Measurements from ENCODE around the gene UPK3B. TPM values are rescaled to one million over a fixed set of nuclear protein-coding genes. Genes with fewer than 3 reads are reported as not detected.
"Not testable (repeated sequence)": the region's sequence is repeated elsewhere in the genome, so short reads cannot be mapped to it uniquely, and the experiment has no call there.

UPK3B gene
- polyA plus RNA-seq, 4 donors, result 0.18 to 2.2 (median 0.34) TPM; not detected in 1

DNA sequence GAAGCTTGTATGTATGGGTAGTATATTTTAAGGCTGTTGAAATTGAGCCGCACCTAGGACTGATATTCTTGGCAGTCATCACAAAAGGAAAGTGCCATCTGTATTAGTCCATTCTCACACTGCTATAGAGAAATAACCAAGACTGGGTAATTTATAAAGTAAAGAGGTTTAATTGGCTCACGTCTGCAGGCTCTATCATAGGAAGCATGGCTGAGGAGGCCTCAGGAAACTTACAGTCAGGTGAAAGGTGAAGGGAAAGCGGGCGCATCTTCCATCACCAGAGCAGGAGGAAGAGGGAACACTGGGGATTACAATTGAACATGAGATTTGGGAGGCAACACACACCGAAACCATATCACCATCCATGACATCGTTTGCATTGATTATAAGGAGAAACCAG, 41.6 kb downstream of the UPK3B start:
- not testable (repeated sequence) for H3K27ac ChIP-seq (ENCODE audit: low read depth in 1 of 3, low read length in 2 of 3); H3K4me3 ChIP-seq (ENCODE audit: low read depth in 1 of 3, low read length in 3 of 3); H3K4me1 ChIP-seq (ENCODE audit: control insufficient read depth in 3 of 3, insufficient read depth in 2 of 3, low read depth in 1 of 3, low read length in 2 of 3); FAIRE-seq; H3K9me3 ChIP-seq (ENCODE audit: control insufficient read depth in 2 of 2, insufficient read depth in 1 of 2, low read depth in 1 of 2, low read length in 1 of 2); H3K36me3 ChIP-seq (ENCODE audit: control insufficient read depth in 3 of 3, insufficient read depth in 2 of 3, low read depth in 1 of 3, low read length in 3 of 3); DNase-seq; H3K27me3 ChIP-seq (ENCODE audit: control insufficient read depth in 3 of 3, insufficient read depth in 3 of 3, low read length in 3 of 3)
- 82 to 90% (median 87%) methylated on average over 4 to 6 of the region's 6 CpGs for WGBS, 3 donors

DNA sequence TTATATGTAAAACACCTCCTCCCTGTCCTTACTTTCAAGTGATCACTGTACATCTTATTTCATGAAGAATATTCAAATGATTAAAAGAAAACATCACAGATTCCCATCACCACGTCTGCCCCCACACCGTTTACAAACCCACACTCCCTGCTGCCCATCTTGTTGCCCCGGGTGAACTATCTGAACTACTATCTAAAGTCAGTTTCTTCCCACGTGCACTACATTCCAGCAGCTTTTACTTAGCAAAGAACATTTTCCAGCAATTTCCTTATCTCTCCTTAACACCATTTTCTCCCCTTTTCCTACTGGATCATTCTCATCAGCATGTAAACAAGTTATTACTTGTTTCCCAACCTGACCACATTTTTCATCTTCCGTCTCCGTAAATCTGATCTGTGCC, 49.3 kb downstream of the UPK3B start:
- H3K9me3 ChIP-seq (ENCODE audit: control insufficient read depth in 2 of 2, insufficient read depth in 1 of 2, low read depth in 1 of 2, low read length in 1 of 2); FAIRE-seq; H3K27me3 ChIP-seq (ENCODE audit: control insufficient read depth in 3 of 3, insufficient read depth in 3 of 3, low read length in 3 of 3); H3K36me3 ChIP-seq (ENCODE audit: control insufficient read depth in 3 of 3, insufficient read depth in 2 of 3, low read depth in 1 of 3, low read length in 3 of 3); H3K27ac ChIP-seq (ENCODE audit: low read depth in 1 of 3, low read length in 2 of 3); H3K4me1 ChIP-seq (ENCODE audit: control insufficient read depth in 3 of 3, insufficient read depth in 2 of 3, low read depth in 1 of 3, low read length in 2 of 3); H3K4me3 ChIP-seq (ENCODE audit: low read depth in 1 of 3, low read length in 3 of 3); DNase-seq: not testable (repeated sequence)
- WGBS, 3 donors, result 65 to 71% (median 66%) methylated on average over 3 to 6 of the region's 6 CpGs

- FAIRE-seq; DNase-seq; H3K4me3 ChIP-seq (ENCODE audit: low read depth in 1 of 3, low read length in 3 of 3); H3K9me3 ChIP-seq (ENCODE audit: control insufficient read depth in 2 of 2, insufficient read depth in 1 of 2, low read depth in 1 of 2, low read length in 1 of 2); H3K27me3 ChIP-seq (ENCODE audit: control insufficient read depth in 3 of 3, insufficient read depth in 3 of 3, low read length in 3 of 3); H3K4me1 ChIP-seq (ENCODE audit: control insufficient read depth in 3 of 3, insufficient read depth in 2 of 3, low read depth in 1 of 3, low read length in 2 of 3); H3K27ac ChIP-seq (ENCODE audit: low read depth in 1 of 3, low read length in 2 of 3); H3K36me3 ChIP-seq (ENCODE audit: control insufficient read depth in 3 of 3, insufficient read depth in 2 of 3, low read depth in 1 of 3, low read length in 3 of 3): not testable (repeated sequence)
- WGBS, 3 donors, result 88 to 92% (median 92%) methylated on average over 4 of the region's 4 CpGs
These were observed 49.8 kb downstream of the UPK3B start for GRCh38 chr7:76560157-76560556.

DNA sequence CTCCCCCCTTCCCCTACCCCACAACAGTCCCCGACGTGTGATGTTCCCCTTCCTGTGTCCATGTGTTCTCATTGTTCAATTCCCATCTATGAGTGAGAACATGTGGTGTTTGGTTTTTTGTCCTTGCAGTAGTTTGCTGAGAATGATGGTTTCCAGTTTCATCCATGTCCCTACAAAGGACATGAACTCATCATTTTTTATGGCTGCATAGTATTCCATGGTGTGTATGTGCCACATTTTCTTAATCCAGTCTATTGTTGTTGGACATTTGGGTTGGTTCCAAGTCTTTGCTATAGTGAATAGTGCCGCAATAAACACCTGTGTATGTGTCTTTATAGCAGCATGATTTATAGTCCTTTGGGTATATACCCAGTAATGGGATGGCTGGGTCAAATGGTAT, 51.0 kb downstream of the UPK3B start:
- H3K9me3 ChIP-seq (ENCODE audit: control insufficient read depth in 2 of 2, insufficient read depth in 1 of 2, low read depth in 1 of 2, low read length in 1 of 2); H3K4me1 ChIP-seq (ENCODE audit: control insufficient read depth in 3 of 3, insufficient read depth in 2 of 3, low read depth in 1 of 3, low read length in 2 of 3); DNase-seq; FAIRE-seq; H3K27me3 ChIP-seq (ENCODE audit: control insufficient read depth in 3 of 3, insufficient read depth in 3 of 3, low read length in 3 of 3); H3K4me3 ChIP-seq (ENCODE audit: low read depth in 1 of 3, low read length in 3 of 3); H3K36me3 ChIP-seq (ENCODE audit: control insufficient read depth in 3 of 3, insufficient read depth in 2 of 3, low read depth in 1 of 3, low read length in 3 of 3); H3K27ac ChIP-seq (ENCODE audit: low read depth in 1 of 3, low read length in 2 of 3): not testable (repeated sequence)
- WGBS, 3 donors, result 93 to 98% (median 97%) methylated on average over 3 of the region's 3 CpGs

GRCh38 chr7:76565001-76565400, 54.6 kb downstream of the UPK3B start:
- not testable (repeated sequence) for H3K9me3 ChIP-seq (ENCODE audit: control insufficient read depth in 2 of 2, insufficient read depth in 1 of 2, low read depth in 1 of 2, low read length in 1 of 2); H3K27ac ChIP-seq (ENCODE audit: low read depth in 1 of 3, low read length in 2 of 3); DNase-seq; H3K27me3 ChIP-seq (ENCODE audit: control insufficient read depth in 3 of 3, insufficient read depth in 3 of 3, low read length in 3 of 3); H3K4me3 ChIP-seq (ENCODE audit: low read depth in 1 of 3, low read length in 3 of 3); FAIRE-seq; H3K4me1 ChIP-seq (ENCODE audit: control insufficient read depth in 3 of 3, insufficient read depth in 2 of 3, low read depth in 1 of 3, low read length in 2 of 3); H3K36me3 ChIP-seq (ENCODE audit: control insufficient read depth in 3 of 3, insufficient read depth in 2 of 3, low read depth in 1 of 3, low read length in 3 of 3)
- WGBS, 3 donors, result 98 to 100% (median 100%) methylated on average over 1 to 2 of the region's 3 CpGs

Other genes with a start within 250 kb of the UPK3B start
- gene HSPB1, start 207.9 kb upstream of the UPK3B start, polyA plus RNA-seq, result 100 to 1,000 TPM in 2 of 4 donors, 10 to 100 TPM in 2; 68.3 to 253 (median 111) TPM
- 10 to 100 TPM; 47.4 to 80.1 (median 54.5) TPM for gene YWHAG, start 151.6 kb upstream of the UPK3B start, polyA plus RNA-seq
- gene SSC4D, start 100.9 kb upstream of the UPK3B start, polyA plus RNA-seq, result under 1 TPM in 2 of 4 donors, not detected in 2; 0.58 to 0.72 TPM
- 1 to 10 TPM; 1.4 to 3.7 (median 3.3) TPM for gene ZP3, start 85.6 kb upstream of the UPK3B start, polyA plus RNA-seq
- 10 to 100 TPM; 16.0 to 41.2 (median 30.9) TPM for gene DTX2, start 48.8 kb upstream of the UPK3B start, polyA plus RNA-seq
- gene SPDYE16, start 32.7 kb downstream of the UPK3B start, polyA plus RNA-seq, result under 1 TPM in 2 of 4 donors, not detected in 2; 0.10 to 0.97 TPM
- 10 to 100 TPM in 3 of 4 donors, 1 to 10 TPM in 1; 8.9 to 17.2 (median 14.2) TPM for gene POMZP3, start 116.7 kb downstream of the UPK3B start, polyA plus RNA-seq

All from small intestine (tissue), 7 donors.